NCI-H446 (cell line): ENCODE data around the gene TNPO3.
"Not testable (repeated sequence)": the region's sequence is repeated elsewhere in the genome, so short reads cannot be mapped to it uniquely, and the experiment has no call there.

Source experiments
- DNase-seq, 2 experiments: peaks; one replicate each; lab custom pipeline; 2025; lab: John Stamatoyannopoulos, UW

The TNPO3 gene

GRCh38 chr7:129069021-129069420, 14.1 kb upstream of the TNPO3 start:
- no peak for DNase-seq

GRCh38 chr7:129067943-129068548, 13.1 kb upstream of the TNPO3 start:
- no peak for DNase-seq

- DNase-seq, result not testable (repeated sequence)
Observed at GRCh38 chr7:129067132-129067561, 12.2 kb upstream of the TNPO3 start.

GRCh38 chr7:129066290-129067131, 11.6 kb upstream of the TNPO3 start:
- no peak for DNase-seq

- no peak for DNase-seq
Observed at GRCh38 chr7:129055861-129056464, 1.1 kb upstream of the TNPO3 start.

- DNase-seq, result no peak
Observed at GRCh38 chr7:129055294-129055816, 444 bp upstream of the TNPO3 start.

- no peak for DNase-seq
Observed at GRCh38 chr7:129053938-129054437, 923 bp downstream of the TNPO3 start.

GRCh38 chr7:129052441-129052840, 2.5 kb downstream of the TNPO3 start:
- DNase-seq, result no peak

GRCh38 chr7:129051459-129051858, 3.5 kb downstream of the TNPO3 start:
- not testable (repeated sequence) for DNase-seq

- no peak for DNase-seq
Observed at GRCh38 chr7:129047761-129048160, 7.2 kb downstream of the TNPO3 start.

GRCh38 chr7:129045682-129046081, 9.2 kb downstream of the TNPO3 start:
- DNase-seq, result no peak

- no peak for DNase-seq
Observed at GRCh38 chr7:129043012-129043411, 11.9 kb downstream of the TNPO3 start.

GRCh38 chr7:129041142-129042085, 13.5 kb downstream of the TNPO3 start:
- DNase-seq, result no peak

GRCh38 chr7:129038468-129038867, 16.4 kb downstream of the TNPO3 start:
- not testable (repeated sequence) for DNase-seq

GRCh38 chr7:129037585-129037984, 17.3 kb downstream of the TNPO3 start:
- no peak for DNase-seq

GRCh38 chr7:129032017-129032416, 22.9 kb downstream of the TNPO3 start:
- no peak for DNase-seq

GRCh38 chr7:129030440-129030839, 24.5 kb downstream of the TNPO3 start:
- DNase-seq, result no peak

GRCh38 chr7:129024125-129024524, 30.8 kb downstream of the TNPO3 start:
- DNase-seq, result no peak

- DNase-seq, result no peak
Observed at GRCh38 chr7:129021656-129022055, 33.3 kb downstream of the TNPO3 start.

- DNase-seq, result no peak
Observed at GRCh38 chr7:129017933-129018538, 36.9 kb downstream of the TNPO3 start.

- no peak for DNase-seq
Observed at GRCh38 chr7:129017264-129017663, 37.6 kb downstream of the TNPO3 start.
